NCI-H748 (cell line): ENCODE data around the gene NFILZ.
"Not testable (repeated sequence)": the region's sequence is repeated elsewhere in the genome, so short reads cannot be mapped to it uniquely, and the experiment has no call there.

Experiments
- DNase-seq: peaks from one replicate; lab custom pipeline; 2025; ENCODE audit not compliant: unreplicated experiment; lab: John Stamatoyannopoulos, UW

The NFILZ gene

DNA sequence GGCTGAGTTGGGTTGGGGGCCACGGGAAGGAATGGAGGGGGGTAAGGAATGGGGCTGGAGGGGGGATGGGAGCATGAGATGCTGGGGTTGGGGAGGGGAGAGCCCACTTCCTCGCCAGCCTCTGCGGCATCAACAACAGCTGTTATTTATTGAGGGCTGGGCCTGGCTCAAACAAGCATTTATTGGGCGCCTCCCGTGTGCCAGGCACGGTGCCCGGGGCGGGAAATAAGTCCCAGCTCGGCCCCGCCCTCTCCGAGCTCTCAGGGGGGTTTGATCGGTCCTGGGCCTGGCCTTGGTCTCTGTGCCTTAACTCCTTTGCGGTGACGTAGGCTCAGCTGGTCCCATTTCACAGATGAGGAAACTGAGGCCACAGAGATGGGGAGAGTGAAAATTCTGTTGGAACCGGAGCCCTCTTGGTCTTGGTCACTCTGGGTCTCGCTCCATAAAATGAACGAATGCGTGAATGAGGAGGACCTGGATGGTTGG lies 19.0 kb upstream of the NFILZ start:
- no peak for DNase-seq

DNA sequence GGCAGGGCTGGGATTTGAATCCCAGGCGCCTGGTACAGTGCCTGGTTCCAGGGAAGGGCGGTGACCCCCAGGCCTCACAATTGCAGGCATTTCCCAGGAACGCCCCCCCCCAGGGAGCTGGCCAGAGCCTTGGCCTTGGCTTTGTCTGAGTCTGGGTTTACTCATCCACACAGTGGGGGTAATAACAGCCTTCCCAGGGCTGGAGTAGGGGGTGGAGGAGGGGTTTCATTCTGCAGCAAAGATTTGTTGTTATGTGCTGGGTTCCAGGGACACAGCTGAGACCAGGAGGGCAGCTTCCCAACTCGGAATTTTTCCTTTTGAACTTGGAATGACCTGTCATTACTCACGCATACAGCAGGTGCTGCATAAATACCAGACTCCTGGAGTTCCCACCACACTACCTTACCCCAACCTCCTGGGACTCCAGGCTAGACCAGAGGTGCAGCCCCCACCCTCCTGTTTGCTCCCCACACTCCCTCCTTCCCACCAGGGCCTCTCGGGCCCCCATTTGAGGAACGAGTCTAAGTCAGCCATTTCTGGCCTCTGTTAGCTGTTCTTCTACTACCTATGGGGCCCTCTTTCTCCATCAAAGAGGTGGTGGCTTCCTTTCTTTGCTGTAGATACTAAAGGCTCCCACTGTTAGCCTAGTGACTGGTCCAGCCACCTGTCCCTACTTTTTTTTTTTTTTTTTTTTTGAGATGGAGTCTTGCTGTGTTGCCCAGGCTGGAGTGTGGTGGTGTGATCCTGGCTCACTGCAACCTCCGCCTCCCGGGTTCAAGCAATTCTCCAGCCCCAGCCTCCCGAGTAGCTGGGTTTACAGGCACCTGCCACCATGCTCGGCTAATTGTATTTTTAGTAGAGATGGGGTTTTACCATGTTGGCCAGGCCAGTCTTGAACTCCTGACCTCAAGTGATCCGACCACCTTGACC lies 18.3 kb upstream of the NFILZ start:
- DNase-seq, result no peak

DNA sequence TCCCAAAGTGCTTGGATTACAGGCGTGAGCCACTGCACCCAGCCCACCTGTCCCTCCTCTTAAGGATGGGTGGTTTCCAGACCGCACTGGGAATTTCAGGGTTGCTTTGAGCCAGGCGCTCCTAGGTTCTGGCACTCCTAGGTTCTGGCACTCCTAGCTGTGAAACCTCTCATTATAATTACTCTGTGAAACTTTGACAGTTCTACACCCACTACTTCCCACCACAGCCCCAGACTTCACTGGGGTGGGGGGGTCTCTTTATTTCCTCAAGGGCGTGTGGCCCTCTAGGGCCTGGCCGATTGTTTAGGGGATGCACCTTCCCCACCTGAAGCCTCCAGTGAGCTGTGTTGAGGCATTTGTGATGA lies 17.6 kb upstream of the NFILZ start:
- no peak for DNase-seq

DNA sequence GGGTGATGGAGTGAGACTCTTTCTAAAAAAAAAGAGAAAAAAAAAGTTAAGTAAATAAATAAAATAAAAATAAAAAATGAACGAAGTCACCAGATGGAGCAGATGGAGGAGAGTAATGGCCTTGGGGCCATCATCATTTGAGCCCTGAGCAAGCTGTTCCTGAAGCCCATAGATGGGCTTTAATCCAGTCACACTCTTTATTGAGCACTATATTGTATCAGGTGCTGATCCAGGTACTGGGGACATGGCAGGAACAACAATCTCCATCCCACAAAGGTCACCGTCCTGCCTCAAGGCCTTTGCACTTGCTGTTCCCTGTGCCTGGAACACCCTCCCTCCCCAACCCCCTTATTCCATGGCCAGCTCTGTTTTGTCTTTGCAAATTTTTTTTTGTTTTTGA lies 16.0 kb upstream of the NFILZ start:
- no peak for DNase-seq

DNA sequence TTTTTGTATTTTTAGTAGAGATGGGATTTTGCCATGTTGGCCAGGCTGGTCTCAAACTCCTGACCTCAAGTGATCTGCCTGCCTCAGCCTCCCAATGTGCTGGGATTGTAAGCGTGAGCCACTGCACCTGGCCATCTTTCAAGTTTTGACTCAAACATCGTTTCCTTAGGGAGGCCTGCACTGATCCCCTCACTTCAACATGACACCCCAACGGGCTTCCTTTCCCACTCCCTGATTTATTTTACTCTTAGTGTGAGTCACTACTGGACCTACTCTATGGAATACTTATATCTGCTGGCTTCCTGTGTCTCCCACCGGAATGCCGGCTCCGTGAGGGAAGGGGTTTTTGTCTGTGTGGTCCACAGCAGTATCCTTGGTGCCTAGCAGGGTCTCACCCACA lies 15.4 kb upstream of the NFILZ start:
- DNase-seq, result no peak

DNA sequence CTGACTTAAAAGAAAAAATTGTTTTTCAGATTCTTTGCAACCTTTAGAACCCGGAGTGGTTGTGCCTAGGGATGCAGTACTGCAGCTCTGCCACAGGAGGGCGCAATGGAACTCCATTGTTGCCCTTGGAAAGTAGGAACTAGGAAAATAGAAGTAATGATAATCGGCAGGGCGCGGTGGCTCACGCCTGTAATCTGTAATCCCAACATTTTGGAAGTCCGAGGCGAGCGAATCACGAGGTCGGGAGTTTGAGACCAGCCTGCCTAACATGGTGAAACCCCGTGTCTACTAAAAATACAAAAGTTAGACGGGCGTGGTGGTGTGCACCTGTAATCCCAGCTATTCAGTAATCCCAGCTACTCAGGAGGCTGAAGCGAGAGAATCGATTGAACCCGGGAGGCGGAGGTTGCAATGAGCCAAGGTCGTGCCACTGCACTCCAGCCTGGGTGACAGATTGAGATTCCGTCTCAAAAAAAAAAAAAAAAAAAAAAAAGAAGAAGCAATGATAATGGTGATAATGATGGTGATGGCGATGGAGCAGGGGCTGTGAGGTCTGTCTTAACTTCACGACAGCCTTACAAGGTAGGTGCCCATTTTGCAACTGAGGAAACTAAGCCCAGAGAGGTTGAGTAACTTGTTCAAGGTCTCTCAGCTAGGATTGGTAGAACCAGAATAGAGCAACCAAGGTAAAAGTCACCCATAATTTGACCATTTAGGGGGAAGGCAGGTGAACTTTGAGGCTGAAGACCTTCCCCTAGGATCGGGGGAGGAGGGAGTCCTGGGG lies 14.4 kb upstream of the NFILZ start:
- peak; percentile 33 for DNase-seq

DNA sequence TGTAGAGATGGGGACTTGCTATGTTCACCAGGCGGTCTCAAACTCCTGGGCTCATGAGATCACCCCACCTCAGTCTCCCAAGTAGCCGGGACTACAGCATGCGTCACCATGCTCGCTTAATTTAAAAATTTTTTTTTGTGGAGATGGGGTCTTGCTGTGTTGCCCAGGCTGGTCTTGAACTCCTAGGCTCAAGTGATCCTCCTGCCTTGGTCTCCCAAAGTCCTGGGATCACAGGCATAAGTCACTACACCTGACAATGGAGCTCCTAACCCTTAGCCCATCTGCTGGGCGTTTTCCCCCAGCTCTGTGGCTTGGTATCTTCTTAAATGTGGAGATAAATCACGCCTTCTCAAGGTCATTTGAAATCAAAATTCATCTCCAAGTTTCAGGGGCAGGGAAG lies 13.6 kb upstream of the NFILZ start:
- no peak for DNase-seq

DNA sequence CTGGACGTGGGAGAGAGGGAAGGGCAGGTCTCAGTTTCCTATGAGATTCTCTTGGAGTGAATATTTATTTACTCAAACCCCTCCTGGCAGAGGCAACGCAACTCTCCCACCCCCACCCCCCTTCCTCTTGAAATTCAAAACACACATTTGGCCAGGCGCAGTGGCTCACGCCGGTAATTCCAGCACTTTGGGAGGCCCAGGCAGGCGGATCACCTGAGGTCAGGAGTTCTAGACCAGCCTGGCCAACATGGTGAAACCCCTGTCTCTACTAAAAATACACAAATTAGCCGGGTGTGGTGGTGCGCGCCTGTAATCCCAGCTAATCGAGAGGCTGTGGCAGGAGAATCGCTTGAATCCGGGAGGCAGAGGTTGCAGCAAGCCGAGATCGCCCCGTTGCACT lies 13.1 kb upstream of the NFILZ start:
- DNase-seq, result not testable (repeated sequence)

DNA sequence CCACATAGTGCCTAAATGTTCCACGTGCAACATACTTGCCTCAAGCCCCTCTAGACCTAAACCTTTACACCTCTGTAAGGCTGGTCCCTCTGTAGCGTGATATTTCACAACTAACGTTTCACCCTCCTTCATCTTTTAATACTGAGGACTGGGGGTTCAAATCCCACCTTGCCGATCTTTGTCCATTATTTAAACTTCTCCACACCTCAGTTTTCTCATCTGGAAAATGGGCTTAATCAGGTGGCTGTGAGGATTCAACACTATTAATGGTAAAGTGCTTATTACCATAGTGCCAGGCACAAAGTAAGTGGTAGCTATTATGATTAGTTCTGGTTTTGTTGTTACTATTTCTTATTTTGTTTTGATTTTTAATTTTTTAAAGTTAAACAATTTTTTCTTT lies 12.4 kb upstream of the NFILZ start:
- no peak for DNase-seq

DNA sequence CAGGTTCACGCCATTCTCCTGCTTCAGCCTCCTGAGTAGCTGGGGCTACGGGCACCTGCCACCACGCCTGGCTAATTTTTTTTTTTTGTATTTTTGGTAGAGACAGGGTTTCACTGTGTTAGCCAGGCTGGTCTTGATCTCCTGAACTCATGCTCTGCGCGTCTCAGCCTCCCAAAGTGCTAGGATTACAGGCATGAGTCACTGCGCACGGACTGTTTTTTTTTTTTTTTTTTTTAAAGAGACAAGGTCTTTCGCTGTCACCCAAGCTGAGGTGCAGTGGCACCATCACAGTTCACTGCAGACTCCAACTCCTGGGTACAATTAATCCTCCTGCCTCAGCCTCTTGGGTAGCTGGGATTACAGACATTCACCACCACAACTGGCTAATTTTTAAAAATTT lies 11.7 kb upstream of the NFILZ start:
- DNase-seq, result no peak

DNA sequence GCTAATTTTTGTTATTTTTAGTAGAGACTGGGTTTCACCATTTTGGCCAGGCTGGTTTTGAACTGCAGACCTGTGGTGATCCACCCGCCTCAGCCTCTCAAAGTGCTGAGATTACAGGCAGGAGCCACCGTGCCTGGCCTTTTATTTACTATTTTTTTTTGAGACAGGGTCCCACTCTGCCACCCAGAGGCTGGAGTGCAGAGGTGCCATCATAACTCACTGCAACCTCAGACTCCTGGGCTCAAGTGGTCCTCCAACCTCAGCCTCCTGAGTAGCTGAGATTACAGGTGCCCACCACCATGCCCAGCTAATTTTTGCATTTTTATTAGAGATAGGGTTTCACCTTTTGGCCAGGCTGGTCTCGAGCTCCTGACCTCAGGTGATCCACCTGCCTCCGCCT lies 7.5 kb upstream of the NFILZ start:
- DNase-seq, result not testable (repeated sequence)

DNA sequence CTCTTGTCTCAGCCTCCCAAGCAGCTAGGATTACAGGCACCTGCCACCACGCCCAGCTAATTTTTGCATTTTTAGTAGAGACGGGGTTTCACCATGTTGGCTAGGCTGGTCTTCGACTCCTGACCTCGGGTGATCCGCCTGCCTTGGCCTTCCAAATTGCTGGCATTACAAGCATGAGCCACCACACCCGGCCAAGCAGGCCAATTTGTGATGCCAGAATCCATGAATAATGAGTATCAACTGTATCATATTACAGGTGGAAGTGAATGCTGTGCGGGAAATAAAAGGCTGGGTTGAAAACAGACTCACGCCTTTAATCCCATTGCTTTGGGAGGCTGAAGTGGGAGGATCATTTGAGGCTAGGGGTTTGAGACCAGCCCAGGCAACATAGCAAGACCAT lies 3.6 kb upstream of the NFILZ start:
- DNase-seq, result no peak

DNA sequence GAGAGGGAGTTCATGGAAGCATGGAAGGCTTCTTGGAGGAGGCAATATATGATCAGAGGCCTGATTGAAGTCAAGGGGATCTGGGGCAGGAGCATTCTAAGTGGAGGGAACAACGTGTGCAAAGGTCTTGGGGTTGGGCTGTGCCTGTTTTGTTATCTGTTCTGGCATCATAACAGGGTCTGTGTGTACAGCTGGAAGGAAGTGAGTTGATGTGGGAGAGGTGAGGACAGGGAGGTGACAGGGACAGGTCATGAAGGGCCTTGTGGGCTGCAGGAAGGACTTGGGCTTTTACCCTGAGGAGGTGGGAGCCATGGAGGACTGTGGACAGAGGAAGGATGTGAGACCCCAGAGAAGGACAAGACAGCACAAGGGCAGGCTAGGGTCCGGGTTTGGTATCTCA lies 1.2 kb upstream of the NFILZ start:
- no peak for DNase-seq

DNA sequence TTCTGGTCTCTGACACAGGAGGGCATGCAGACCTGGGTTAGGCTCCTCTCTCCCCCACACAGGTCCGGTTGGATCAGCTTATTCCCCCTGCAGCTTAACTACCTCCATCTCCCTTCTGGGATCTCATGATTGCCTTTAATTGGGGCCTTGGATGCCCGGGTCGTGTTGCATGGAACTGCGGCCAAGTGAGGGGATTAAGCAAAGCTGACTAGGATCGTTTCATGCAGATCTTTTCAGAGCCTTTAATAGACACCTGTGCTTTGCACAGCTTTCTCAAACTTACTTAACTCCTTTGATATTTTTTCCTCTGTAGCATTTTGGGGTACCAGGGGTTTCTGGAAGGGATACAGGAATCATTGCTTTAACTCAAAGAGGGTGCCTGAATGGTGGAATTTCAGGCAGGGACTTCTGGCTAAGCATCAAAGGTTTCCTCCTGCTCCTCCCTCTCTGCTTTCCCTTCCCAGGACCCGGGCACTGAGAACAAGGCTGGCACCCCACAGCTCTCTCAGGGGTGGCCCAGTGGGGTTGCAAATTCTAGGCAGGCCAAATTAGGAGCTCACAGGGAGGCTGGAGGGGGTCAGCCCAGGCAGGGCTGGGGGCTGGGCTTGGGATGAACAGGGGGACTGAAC lies 477 bp downstream of the NFILZ start:
- DNase-seq, result no peak

DNA sequence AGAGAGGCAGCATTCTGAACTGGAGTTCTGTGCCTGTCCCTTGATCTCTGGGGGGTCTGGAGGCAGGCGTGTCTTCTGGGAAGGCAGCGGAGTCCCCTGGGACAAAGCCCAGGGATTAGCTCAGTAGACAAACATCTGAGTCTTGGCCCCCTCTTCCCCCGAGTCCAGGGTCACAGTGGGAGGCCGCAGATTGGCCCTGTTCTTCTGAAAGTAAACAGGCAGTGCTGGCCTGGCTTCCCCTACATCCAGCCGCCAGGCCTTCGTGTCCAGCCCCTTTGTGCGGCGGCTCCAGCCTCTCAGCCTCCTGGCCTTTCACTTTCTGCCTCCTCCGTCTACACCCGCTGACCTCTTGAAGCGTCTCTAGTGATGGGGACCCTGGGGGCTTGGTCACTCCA lies 989 bp downstream of the NFILZ start:
- DNase-seq, result no peak

DNA sequence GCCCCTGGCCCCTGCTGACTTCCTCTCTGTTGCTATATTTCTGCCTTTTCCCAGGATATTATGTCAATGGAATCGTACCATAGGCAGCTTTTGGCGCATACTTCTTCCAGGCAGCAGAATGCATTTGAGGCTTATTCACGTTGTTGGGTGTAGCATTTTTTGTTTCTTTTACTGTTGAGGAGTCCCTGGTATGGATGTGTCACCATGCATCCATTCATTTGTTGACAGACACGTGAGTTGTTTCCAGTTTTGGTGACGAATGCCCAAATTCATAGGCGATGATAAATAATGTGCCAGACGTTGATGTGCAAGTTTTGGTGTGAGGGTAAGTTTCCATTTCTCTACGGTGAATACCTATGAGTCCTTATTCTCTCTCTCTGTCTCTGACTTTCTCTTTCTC lies 5.0 kb downstream of the NFILZ start:
- no peak for DNase-seq

DNA sequence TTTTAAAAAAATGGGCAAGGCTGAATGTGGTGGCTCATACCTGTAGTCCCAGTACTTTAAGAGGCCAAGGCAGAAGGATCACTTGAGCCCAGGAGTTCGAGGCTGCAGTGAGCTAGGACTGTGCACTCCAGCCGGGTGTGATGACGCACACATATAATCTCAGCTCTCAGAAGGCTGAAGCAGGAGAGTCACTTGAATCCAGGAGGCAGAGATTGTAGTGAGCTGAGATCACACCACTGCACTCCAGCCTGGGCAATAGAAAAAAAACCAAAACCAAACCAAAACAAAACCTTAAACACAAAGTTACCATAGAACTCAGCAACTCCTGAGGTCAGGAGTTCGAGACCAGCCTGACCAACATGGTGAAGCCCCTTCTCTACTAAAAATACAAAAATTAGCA lies 6.6 kb downstream of the NFILZ start:
- not testable (repeated sequence) for DNase-seq

DNA sequence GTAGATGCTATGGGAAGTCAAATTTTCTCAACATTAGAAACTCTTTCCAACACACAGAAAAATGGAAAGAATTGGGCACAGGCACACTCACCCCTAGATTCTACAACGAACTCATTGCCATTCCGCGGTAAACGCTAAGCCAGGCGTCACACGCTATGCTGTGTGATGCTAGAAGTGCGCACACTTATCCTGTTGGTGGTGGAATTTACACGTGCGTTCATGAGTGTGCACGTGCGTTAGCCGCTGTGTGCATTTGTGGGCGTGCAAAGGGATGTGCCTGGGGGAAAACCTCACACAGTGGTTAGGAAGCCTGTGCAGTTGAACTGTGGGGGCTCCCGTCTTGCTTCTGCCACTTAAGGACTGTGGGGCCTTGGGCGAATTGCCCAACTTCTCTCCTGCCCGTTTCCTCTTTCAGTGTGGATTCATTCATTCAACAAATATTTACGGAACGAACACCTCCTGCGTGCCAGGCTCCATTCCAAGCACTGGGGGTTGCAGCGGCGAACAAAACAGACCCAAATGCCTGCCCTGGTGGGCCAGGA lies 7.7 kb downstream of the NFILZ start:
- DNase-seq, result no peak

DNA sequence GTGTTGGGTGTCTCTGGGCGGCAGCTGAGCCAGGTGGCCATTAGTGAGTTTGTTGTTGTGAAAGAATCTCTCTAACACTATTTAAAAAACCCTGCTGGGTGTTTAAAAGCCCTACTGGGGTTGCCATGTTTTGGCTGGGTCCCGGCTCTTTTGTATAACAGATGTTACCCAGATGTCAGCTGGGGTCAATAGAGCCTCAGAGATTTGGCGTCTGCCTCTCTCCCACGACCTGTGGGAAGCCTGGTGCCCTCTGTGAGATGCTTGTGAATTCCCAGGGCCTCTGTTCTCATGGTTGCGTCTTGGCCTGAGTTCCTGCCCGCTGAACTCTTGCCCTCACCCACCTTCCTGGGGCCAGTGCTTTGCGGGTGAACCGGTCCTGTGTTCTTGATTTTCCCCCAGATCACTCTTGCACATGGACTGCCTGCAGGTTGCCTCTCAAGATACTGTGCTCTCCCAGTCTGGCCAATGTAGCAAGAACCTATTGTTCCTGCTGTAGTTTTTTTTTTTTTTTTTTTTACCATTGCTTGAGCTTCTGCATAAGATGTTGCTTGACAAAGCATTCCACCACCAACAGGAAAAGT lies 9.5 kb downstream of the NFILZ start:
- no peak for DNase-seq

DNA sequence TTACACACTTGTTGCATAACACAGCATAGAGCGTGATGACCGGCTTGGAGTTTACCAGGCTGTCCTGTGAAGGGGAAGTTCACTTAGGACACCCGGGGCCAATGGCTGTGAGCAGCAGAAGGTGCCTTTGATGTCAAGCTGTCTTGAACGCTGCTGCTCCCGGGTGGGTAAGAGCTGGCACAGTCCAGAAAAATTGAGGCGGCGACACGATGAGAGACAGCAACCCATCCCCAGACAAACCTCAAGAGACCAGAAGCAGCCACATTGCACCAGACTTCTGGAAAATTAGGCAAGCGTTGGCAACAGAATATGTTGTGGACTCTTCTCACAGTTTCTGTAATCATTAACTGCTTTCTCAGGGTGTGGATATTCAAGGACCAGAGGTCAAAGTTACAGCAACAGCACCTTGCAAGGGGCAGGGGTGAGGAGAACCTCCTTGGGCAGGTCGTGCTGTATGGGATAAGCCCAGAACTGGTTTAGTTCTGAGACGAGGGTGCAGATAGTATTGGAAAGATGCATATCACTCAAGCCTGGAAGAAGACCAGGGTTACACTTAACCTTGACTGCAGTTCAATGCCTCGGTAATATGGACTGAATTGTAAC lies 10.1 kb downstream of the NFILZ start:
- DNase-seq, result no peak
